A549 (cell line): ENCODE results near the gene CRADD. TPM values are rescaled to one million over a fixed set of nuclear protein-coding genes. Genes with fewer than 3 reads are reported as not detected.
A peak's percentile ranks its signal among the peaks of the same experiment; 100 is the strongest.

Experiments used
- ATAC-seq, 2 experiments: fragments of 200-7000 bp in 1 of 2; fragments of >200 bp in 1 of 2; cut with Nextera tagmentation in 1 of 2; cut with Tn5 transposase in 1 of 2; 3 replicates each; pipeline versions ENCODE4 v1.8.0 to v1.9.1; 2018 to 2020; ENCODE audit warnings: mild to moderate bottlenecking in 1 of 2, moderate library complexity in 1 of 2
- CTCF ChIA-PET: fragments of 300-600 bp; sonication (Branson Sonifier 250); formaldehyde crosslinking; extraction: SDS; loops from one replicate; lab custom pipeline; 2021; ENCODE audit warnings: antibody characterized with exemption, inconsistent platforms; lab: Yijun Ruan, JAX
- POLR2A ChIA-PET: fragments of 350-600 bp; formaldehyde crosslinking; extraction: SDS; loops from one replicate; lab custom pipeline; 2021; ENCODE audit warnings: antibody characterized with exemption, inconsistent platforms; lab: Yijun Ruan, JAX
- DNase-seq, 2 experiments: peaks; one replicate each; pipeline versions ENCODE4 v3.0.0 to v3.0.0-alpha.2; 2011 to 2016; ENCODE audit warnings: low read depth in 1 of 2, low spot score in 1 of 2
- FAIRE-seq: peaks from 2 replicates; lab custom pipeline; 2011; peaks lifted over from hg19 to GRCh38; lab: Jason Lieb, UNC
- H3K27ac ChIP-seq, 2 experiments: fragments of >200 bp; sonication (Bioruptor Twin); formaldehyde crosslinking; 3 replicates each; pipeline ENCODE4 v1.5.1; 2016 to 2017
- H3K4me1 ChIP-seq: fragments of >200 bp; sonication (Bioruptor Twin); formaldehyde crosslinking; 3 replicates; pipeline ENCODE4 v1.6.1; 2016
- H3K4me2 ChIP-seq: fragments of >200 bp; sonication (Bioruptor Twin); formaldehyde crosslinking; 3 replicates; pipeline ENCODE4 v1.6.1; 2016
- H3K4me3 ChIP-seq: fragments of >200 bp; sonication (Bioruptor Twin); formaldehyde crosslinking; 3 replicates; pipeline ENCODE4 v1.5.1; 2016
- H3K9me3 ChIP-seq: fragments of >200 bp; sonication (Bioruptor Twin); formaldehyde crosslinking; 3 replicates; pipeline ENCODE4 v1.6.1; 2016
- BHLHE40 ChIP-seq: IDR thresholded peaks from 2 replicates; pipeline ENCODE4 v1.6.1; 2012; ENCODE audit warnings: low read depth, low read length, inconsistent platforms
- CBX8 ChIP-seq: fragments of 200-600 bp; sonication (generic); IDR thresholded peaks from 2 replicates; pipeline ENCODE4 v1.6.1; 2016
- FOSB ChIP-seq: fragments of 250-450 bp; sonication (Bioruptor Pico); IDR thresholded peaks from 2 replicates; pipeline ENCODE4 v1.5.0; 2020; ENCODE audit warnings: mild to moderate bottlenecking, moderate library complexity
- FOXS1 ChIP-seq: fragments of 250-450 bp; sonication (Bioruptor Pico); IDR thresholded peaks from 2 replicates; pipeline ENCODE4 v1.5.0; 2020; ENCODE audit warnings: mild to moderate bottlenecking, moderate library complexity
- GATA3 ChIP-seq: IDR thresholded peaks from 2 replicates; pipeline ENCODE4 v1.6.1; 2012; ENCODE audit warnings: borderline replicate concordance
- HOXB13 ChIP-seq: fragments of 250-450 bp; sonication (Bioruptor Pico); IDR thresholded peaks from 2 replicates; pipeline ENCODE4 v1.5.0; 2020; ENCODE audit warnings: low read depth, mild to moderate bottlenecking, moderate library complexity
- JUNB ChIP-seq: fragments of >200 bp; sonication (Bioruptor Twin); formaldehyde crosslinking; IDR thresholded peaks from 2 replicates; pipeline ENCODE4 v1.6.1; 2016
- KDM1A ChIP-seq: fragments of 200-600 bp; sonication (generic); IDR thresholded peaks from 2 replicates; pipeline ENCODE4 v1.6.1; 2016; ENCODE audit warnings: low read depth, mild to moderate bottlenecking
- MAFK ChIP-seq: fragments of 450-650 bp; IDR thresholded peaks from 2 replicates; pipeline ENCODE4 v1.6.1; 2014; ENCODE audit not compliant: partially characterized antibody
- MYC ChIP-seq: IDR thresholded peaks from 2 replicates; pipeline ENCODE4 v1.6.1; 2012; ENCODE audit warnings: mild to moderate bottlenecking, inconsistent platforms, low read length, improper control_type of control experiment, borderline replicate concordance
- NR3C1 ChIP-seq: fragments of >200 bp; sonication (Bioruptor Twin); formaldehyde crosslinking; IDR thresholded peaks from 3 replicates; pipeline ENCODE4 v1.6.1; 2017
- RARB ChIP-seq: fragments of 250-450 bp; sonication (Bioruptor Pico); IDR thresholded peaks from 2 replicates; pipeline ENCODE4 v1.8.0; 2021; ENCODE audit warnings: mild to moderate bottlenecking, moderate library complexity
- SREBF2 ChIP-seq: fragments of 450-650 bp; IDR thresholded peaks from 2 replicates; pipeline ENCODE4 v1.6.1; 2014; ENCODE audit warnings: mild to moderate bottlenecking, moderate library complexity
- TFCP2L1 ChIP-seq: fragments of 250-450 bp; sonication (Bioruptor Pico); IDR thresholded peaks from 2 replicates; pipeline ENCODE4 v1.5.0; 2021; ENCODE audit warnings: mild to moderate bottlenecking
- TP53 ChIP-seq: fragments of 250-450 bp; sonication (Bioruptor Pico); IDR thresholded peaks from 2 replicates; pipeline ENCODE4 v1.5.0; 2021; ENCODE audit warnings: mild to moderate bottlenecking, moderate library complexity
- WGBS: methylation state at CpG from one replicate; pipeline ENCODE4 v1.1.6; 2017; ENCODE audit errors: missing lambda C conversion rate; 5-methylcytosine and 5-hydroxymethylcytosine counted together
- polyA plus RNA-seq, 4 experiments: library from polyadenylated mRNA; depleted of rRNA in 3 of 4; stranded (reverse); fragments of >200 nt; fragmentation: RNase III in 1 of 4; extraction: RNeasy Plus Mini Kit Qiagen cat#74134 plus additional on column Dnase treatment in 1 of 4; gene quantifications; 2 replicates in 3 of 4; 3 replicates in 1 of 4; pipeline ENCODE4 v1.2.3, GENCODE V29; 2011 to 2017
- TF ChIP-seq, protein P1 (sequence below): fragments of 450-650 bp; IDR thresholded peaks from 2 replicates; pipeline ENCODE4 v1.6.1; 2014; ENCODE audit warnings: antibody characterized with exemption
- TF ChIP-seq, protein P2 (sequence below): fragments of >200 bp; sonication (Bioruptor Twin); formaldehyde crosslinking; IDR thresholded peaks from 3 replicates; pipeline ENCODE4 v1.5.1; 2016
- TF ChIP-seq, protein P3 (sequence below): IDR thresholded peaks from 2 replicates; pipeline ENCODE4 v1.6.1; 2012
- TF ChIP-seq, protein P4 (sequence below): fragments of 250-450 bp; sonication (Bioruptor Pico); IDR thresholded peaks from 2 replicates; pipeline ENCODE4 v1.5.0; 2020; ENCODE audit warnings: low read depth, mild to moderate bottlenecking, moderate library complexity
- TF ChIP-seq, protein P5 (sequence below): fragments of >200 bp; sonication (Bioruptor Twin); formaldehyde crosslinking; IDR thresholded peaks from 3 replicates; pipeline ENCODE4 v1.6.1; 2016

CRADD gene
- polyA plus RNA-seq, 2 of the 4 experiments (the other 2 are of a cell fraction): 13.2 to 23.0 TPM

DNA sequence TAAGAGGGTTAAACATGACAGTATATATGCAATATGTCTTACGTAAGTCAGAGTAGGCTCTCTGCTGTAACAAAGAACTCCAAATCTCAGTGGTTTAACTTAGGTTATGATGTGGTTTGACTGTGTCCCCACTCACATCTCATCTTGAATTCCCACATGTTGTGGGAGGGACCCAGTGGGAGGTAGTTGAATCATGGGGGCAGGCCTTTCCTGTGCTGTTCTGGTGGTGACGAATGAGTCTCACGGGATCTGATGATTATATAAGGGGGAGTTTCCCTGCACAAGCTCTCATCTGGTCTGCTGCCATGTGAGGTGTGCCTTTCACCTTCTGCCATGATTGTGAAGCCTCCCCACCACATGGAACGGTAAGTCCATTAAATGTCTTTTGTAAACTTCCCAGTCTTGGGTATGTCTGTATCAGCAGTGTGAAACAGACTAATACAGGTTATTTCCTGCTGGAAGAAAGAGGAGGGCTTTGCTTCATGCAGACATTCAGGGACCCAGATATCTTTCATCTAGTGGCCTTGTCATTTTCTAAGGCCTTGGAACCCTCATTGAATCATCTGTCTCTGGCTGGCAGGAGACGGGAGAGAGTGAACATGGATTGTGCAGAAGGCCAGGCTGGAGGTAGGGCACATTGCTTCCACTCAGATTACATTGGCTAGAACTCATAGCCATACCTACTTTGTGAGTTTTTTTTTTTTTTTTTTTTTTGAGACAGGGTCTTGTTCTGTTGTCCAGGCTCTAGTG, 96.1 kb downstream of the CRADD start:
- H3K9me3 ChIP-seq: no peaks in the 10 kb centered on the region
- H3K27ac ChIP-seq: 0 out of 6 replicates have a peak overlapping the region, but pooled peaks of 1 of the 2 experiments have one; percentile 11
- ATAC-seq (no peak), DNase-seq (no peak), FAIRE-seq (no peak)
- CTCF ChIA-PET: interaction anchor here (1.7 to 2.3 kb wide), 2 partner anchors 328 kb away, joined by 13 to 15 read pairs; no protein-coding TSS in a partner anchor
- TF ChIP-seq, protein P1, sequence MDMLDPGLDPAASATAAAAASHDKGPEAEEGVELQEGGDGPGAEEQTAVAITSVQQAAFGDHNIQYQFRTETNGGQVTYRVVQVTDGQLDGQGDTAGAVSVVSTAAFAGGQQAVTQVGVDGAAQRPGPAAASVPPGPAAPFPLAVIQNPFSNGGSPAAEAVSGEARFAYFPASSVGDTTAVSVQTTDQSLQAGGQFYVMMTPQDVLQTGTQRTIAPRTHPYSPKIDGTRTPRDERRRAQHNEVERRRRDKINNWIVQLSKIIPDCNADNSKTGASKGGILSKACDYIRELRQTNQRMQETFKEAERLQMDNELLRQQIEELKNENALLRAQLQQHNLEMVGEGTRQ: no peak
- TF ChIP-seq KDM1A (no peak), SREBF2 (no peak), TP53 (CRISPR knock-in tag) (no peak)
- peaks cover 13% of the 10 kb centered on the region; the same call in 2 of the 3 replicates for H3K4me1 ChIP-seq
- H3K4me2 ChIP-seq: no peak overlapping the region
- no peak overlapping the region for H3K4me3 ChIP-seq
- 90% methylated on average over 5 of the region's 5 CpGs for WGBS
- POLR2A ChIA-PET: no interaction called here

DNA sequence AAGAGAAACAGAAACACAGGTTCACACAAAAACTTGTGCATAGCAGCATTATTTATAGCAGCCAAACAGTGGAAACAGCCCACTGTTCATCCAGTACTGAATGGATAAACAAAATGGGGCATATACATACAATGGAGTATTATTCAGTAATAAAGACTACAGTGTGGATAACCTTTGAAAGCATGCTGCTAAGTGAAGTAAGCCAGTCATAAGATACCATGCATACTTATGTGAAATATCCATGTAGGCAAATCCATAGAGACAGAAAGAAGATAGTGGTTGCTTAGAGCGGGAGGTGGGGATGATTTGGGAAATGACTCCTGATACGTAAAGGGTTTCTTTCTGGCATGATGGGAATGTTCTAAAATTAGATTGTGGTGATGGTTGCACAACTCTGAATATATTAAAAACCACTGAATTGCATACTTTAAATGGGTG, 99.4 kb downstream of the CRADD start:
- no peaks in the 10 kb centered on the region for H3K9me3 ChIP-seq
- H3K4me2 ChIP-seq: no peak overlapping the region
- ATAC-seq (no peak), FAIRE-seq (no peak), DNase-seq (no peak)
- H3K4me1 ChIP-seq: 0 out of 3 replicates have a peak, but pooled peaks cover 9% of the 10 kb centered on the region
- POLR2A ChIA-PET: no interaction called here
- no peak overlapping the region for H3K27ac ChIP-seq
- 89% methylated on average over 2 of the region's 2 CpGs for WGBS
- TF ChIP-seq BHLHE40: no peak
- no peak for TF ChIP-seq CBX8
- no peak for TF ChIP-seq RARB (CRISPR knock-in tag)
- TF ChIP-seq, protein P2, sequence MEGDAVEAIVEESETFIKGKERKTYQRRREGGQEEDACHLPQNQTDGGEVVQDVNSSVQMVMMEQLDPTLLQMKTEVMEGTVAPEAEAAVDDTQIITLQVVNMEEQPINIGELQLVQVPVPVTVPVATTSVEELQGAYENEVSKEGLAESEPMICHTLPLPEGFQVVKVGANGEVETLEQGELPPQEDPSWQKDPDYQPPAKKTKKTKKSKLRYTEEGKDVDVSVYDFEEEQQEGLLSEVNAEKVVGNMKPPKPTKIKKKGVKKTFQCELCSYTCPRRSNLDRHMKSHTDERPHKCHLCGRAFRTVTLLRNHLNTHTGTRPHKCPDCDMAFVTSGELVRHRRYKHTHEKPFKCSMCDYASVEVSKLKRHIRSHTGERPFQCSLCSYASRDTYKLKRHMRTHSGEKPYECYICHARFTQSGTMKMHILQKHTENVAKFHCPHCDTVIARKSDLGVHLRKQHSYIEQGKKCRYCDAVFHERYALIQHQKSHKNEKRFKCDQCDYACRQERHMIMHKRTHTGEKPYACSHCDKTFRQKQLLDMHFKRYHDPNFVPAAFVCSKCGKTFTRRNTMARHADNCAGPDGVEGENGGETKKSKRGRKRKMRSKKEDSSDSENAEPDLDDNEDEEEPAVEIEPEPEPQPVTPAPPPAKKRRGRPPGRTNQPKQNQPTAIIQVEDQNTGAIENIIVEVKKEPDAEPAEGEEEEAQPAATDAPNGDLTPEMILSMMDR: no peak
- TF ChIP-seq GATA3: no peak
- no peak for TF ChIP-seq HOXB13 (CRISPR knock-in tag)
- TF ChIP-seq, protein P3, sequence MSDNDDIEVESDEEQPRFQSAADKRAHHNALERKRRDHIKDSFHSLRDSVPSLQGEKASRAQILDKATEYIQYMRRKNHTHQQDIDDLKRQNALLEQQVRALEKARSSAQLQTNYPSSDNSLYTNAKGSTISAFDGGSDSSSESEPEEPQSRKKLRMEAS: no peak
- no peak for TF ChIP-seq TFCP2L1 (CRISPR knock-in tag)
- no peak for TF ChIP-seq FOSB
- no peak for TF ChIP-seq FOXS1 (CRISPR knock-in tag)
- no peak for TF ChIP-seq NR3C1
- no peak for TF ChIP-seq MAFK
- TF ChIP-seq, protein P4, sequence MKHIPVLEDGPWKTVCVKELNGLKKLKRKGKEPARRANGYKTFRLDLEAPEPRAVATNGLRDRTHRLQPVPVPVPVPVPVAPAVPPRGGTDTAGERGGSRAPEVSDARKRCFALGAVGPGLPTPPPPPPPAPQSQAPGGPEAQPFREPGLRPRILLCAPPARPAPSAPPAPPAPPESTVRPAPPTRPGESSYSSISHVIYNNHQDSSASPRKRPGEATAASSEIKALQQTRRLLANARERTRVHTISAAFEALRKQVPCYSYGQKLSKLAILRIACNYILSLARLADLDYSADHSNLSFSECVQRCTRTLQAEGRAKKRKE (CRISPR knock-in tag): no peak
- no peak for TF ChIP-seq JUNB
- TF ChIP-seq MYC: no peak
- TF ChIP-seq, protein P5, sequence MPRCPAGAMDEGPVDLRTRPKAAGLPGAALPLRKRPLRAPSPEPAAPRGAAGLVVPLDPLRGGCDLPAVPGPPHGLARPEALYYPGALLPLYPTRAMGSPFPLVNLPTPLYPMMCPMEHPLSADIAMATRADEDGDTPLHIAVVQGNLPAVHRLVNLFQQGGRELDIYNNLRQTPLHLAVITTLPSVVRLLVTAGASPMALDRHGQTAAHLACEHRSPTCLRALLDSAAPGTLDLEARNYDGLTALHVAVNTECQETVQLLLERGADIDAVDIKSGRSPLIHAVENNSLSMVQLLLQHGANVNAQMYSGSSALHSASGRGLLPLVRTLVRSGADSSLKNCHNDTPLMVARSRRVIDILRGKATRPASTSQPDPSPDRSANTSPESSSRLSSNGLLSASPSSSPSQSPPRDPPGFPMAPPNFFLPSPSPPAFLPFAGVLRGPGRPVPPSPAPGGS: no peak
- no peak overlapping the region for H3K4me3 ChIP-seq
- CTCF ChIA-PET: interaction anchor here (1.0 to 2.9 kb wide), 2 partner anchors 10 to 13 kb away, joined by 3 to 11 read pairs; no protein-coding TSS in a partner anchor
